ENCODE measurements around the gene TSC22D1. TPM values are rescaled to one million over a fixed set of nuclear protein-coding genes. Genes with fewer than 3 reads are reported as not detected.

The TSC22D1 gene
- total RNA-seq, 1 experiment from 2014 or later: 72.5 TPM

DNA sequence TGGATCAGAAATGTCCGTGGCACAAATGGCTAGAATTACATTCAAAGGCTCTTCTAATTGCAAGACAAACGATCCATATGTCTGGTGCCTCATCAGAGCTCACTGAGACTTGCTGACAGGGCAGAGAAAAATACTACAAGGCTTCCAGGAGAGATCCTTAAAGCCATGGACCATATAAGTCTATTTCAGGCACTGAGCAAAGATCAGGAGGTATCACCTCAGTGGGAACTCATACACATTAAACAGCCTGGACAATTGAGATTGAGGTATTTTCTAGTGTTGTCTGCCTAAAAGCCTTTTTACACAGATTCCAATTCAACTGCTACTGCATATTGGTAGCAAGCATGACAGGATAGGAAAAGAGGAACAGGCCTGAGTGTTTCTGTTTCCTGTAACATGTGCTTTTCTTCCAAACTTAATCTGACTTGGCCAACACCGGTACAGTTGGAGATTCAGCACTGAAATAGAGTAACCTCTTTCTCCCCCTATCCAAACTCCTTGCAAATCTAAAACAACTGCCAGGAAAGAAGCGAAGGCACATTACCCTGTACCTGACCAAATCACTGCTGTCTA, 136.6 kb downstream of the TSC22D1 start:
- TF ChIP-seq ZBTB43 (CRISPR knock-in tag; IDR thresholded peaks at IDR 0.05) (no peak), NR1H2 (CRISPR knock-in tag; IDR thresholded peaks at IDR 0.05) (no peak), MLX (CRISPR knock-in tag; IDR thresholded peaks at IDR 0.05) (no peak), SOX15 (CRISPR knock-in tag; IDR thresholded peaks at IDR 0.05) (no peak), SMAD3 (CRISPR knock-in tag; IDR thresholded peaks at IDR 0.05; ENCODE audit: borderline replicate concordance) (no peak), FOXP1 (CRISPR knock-in tag; IDR thresholded peaks at IDR 0.05; ENCODE audit: borderline replicate concordance) (no peak), NR2C2 (CRISPR knock-in tag; IDR thresholded peaks at IDR 0.05) (no peak)
- ChIA-PET POLR2A (no interaction called here), CTCF (interaction anchor here (0.9 kb wide), 1 partner anchor 274 kb away, joined by 3 read pairs; no protein-coding TSS in a partner anchor)
- H3K4me1 Mint-ChIP-seq: peaks cover 28% of the 10 kb centered on the region
- peaks cover 4% of the 10 kb centered on the region for H3K36me3 Mint-ChIP-seq
- H3K4me3 Mint-ChIP-seq: no peak overlapping the region
- H3K27ac Mint-ChIP-seq: peak overlapping the region; percentile 54
- H3K27me3 Mint-ChIP-seq (ENCODE audit: low read depth): no peaks in the 10 kb centered on the region
- ATAC-seq (no peak), DNase-seq (ENCODE audit: low spot score) (no peak)
- no peaks in the 10 kb centered on the region for H3K9me3 Mint-ChIP-seq

GRCh38 chr13:44438234-44438579, 137.9 kb downstream of the TSC22D1 start:
- TF ChIP-seq CREB1 (CRISPR knock-in tag; IDR thresholded peaks at IDR 0.05) (no peak), NR1H2 (CRISPR knock-in tag; IDR thresholded peaks at IDR 0.05) (no peak)
- Mint-ChIP-seq H3K4me3 (no peak overlapping the region), H3K36me3 (peaks cover 18% of the 10 kb centered on the region), H3K27me3 (ENCODE audit: low read depth) (no peaks in the 10 kb centered on the region), H3K27ac (peak overlapping the region; percentile 3; the same call in 1 of the 2 replicates), H3K4me1 (peaks cover 32% of the 10 kb centered on the region), H3K9me3 (no peaks in the 10 kb centered on the region)
- ChIA-PET CTCF (interaction anchor here (2.1 kb wide), 1 partner anchor 247 kb away, joined by 12 read pairs; no protein-coding TSS in a partner anchor), POLR2A (no interaction called here)
- DNase-seq (ENCODE audit: low spot score) (no peak), ATAC-seq (no peak)

GRCh38 chr13:44437356-44438233, 138.5 kb downstream of the TSC22D1 start:
- H3K36me3 Mint-ChIP-seq: peaks cover 23% of the 10 kb centered on the region
- no peaks in the 10 kb centered on the region for H3K27me3 Mint-ChIP-seq (ENCODE audit: low read depth)
- no peak for TF ChIP-seq SOX15 (CRISPR knock-in tag; IDR thresholded peaks at IDR 0.05)
- peak; percentile 30 for TF ChIP-seq CTCF (IDR thresholded peaks at IDR 0.05)
- no peaks in the 10 kb centered on the region for H3K9me3 Mint-ChIP-seq
- DNase-seq (ENCODE audit: low spot score) (no peak), ATAC-seq (no peak)
- peaks cover 32% of the 10 kb centered on the region for H3K4me1 Mint-ChIP-seq
- ChIA-PET POLR2A (interaction anchor here (0.6 to 4.5 kb wide), 37 partner anchors 10 to 904 kb away, joined by 3 to 60 read pairs (median 4); no protein-coding TSS in a partner anchor), CTCF (interaction anchor here (0.7 to 2.1 kb wide), 26 partner anchors 19 to 532 kb away, joined by 3 to 18 read pairs (median 3); partner anchors contain the start of gene SERP2)
- peak overlapping the region; percentile 98 for H3K27ac Mint-ChIP-seq
- peak overlapping the region; percentile 94 for H3K4me3 Mint-ChIP-seq

- Mint-ChIP-seq H3K27ac (peak overlapping the region; percentile 99), H3K9me3 (no peaks in the 10 kb centered on the region), H3K4me3 (peak overlapping the region; percentile 94), H3K27me3 (ENCODE audit: low read depth) (no peaks in the 10 kb centered on the region), H3K4me1 (peaks cover 32% of the 10 kb centered on the region), H3K36me3 (peaks cover 23% of the 10 kb centered on the region)
- ChIA-PET CTCF (interaction anchor here (0.6 to 2.1 kb wide), 27 partner anchors 20 to 531 kb away, joined by 3 to 18 read pairs (median 3); partner anchors contain the start of gene SERP2), POLR2A (interaction anchor here (0.6 to 4.5 kb wide), 44 partner anchors 10 to 905 kb away, joined by 3 to 60 read pairs (median 4); partner anchors contain the start of genes CCDC122 and LACC1)
- DNase-seq (ENCODE audit: low spot score): peak; percentile 96
- peak; percentile 89 for ATAC-seq
- TF ChIP-seq JAZF1 (CRISPR knock-in tag; IDR thresholded peaks at IDR 0.05) (no peak), CREB1 (CRISPR knock-in tag; IDR thresholded peaks at IDR 0.05) (no peak), ETV6 (CRISPR knock-in tag; IDR thresholded peaks at IDR 0.05) (0 out of 2 replicates have a peak, but pooled peaks have one; percentile 30), ATF6 (CRISPR knock-in tag; IDR thresholded peaks at IDR 0.05) (no peak), ATF1 (CRISPR knock-in tag; IDR thresholded peaks at IDR 0.05) (no peak), FOXJ3 (CRISPR knock-in tag; IDR thresholded peaks at IDR 0.05; ENCODE audit: borderline replicate concordance) (no peak), USF1 (CRISPR knock-in tag; IDR thresholded peaks at IDR 0.05) (no peak)
- TF ChIP-seq, protein P1, sequence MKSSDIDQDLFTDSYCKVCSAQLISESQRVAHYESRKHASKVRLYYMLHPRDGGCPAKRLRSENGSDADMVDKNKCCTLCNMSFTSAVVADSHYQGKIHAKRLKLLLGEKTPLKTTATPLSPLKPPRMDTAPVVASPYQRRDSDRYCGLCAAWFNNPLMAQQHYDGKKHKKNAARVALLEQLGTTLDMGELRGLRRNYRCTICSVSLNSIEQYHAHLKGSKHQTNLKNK (CRISPR knock-in tag; IDR thresholded peaks at IDR 0.05): 0 out of 2 replicates have a peak, but pooled peaks have one; percentile 18
Observed at GRCh38 chr13:44436589-44437337, 139.4 kb downstream of the TSC22D1 start.

Measured in WTC11 (cell line).